HG03520 (cell line): ENCODE data around the gene MEG3.

Source experiments
- ATAC-seq: cut with Tn5 transposase; IDR thresholded peaks from one replicate; pipeline ENCODE4 v1.9.1; 2021; ENCODE audit warnings: mild to moderate bottlenecking, moderate library complexity; ENCODE audit not compliant: unreplicated experiment

Gene MEG3

DNA sequence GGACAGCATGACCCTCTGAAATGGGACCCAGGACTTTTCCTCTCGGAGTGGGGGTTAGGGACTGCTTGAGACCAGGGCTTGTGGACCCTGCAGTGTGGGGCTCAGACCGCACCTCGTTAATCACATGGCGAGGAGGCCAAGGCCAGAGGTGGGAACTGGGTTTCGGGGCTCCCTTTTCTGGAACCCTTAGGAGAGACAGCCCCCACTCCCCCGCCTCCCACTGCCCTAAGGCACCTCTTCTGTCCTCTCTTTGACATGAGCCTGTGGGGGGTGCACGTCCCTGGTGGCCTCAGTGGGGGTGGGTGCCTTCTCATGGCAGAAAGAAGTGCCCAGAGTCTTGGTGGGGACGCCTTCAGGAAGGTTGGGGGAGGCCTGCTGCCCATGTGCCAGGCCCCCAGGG lies 53.3 kb downstream of the MEG3 start:
- no peak for ATAC-seq

DNA sequence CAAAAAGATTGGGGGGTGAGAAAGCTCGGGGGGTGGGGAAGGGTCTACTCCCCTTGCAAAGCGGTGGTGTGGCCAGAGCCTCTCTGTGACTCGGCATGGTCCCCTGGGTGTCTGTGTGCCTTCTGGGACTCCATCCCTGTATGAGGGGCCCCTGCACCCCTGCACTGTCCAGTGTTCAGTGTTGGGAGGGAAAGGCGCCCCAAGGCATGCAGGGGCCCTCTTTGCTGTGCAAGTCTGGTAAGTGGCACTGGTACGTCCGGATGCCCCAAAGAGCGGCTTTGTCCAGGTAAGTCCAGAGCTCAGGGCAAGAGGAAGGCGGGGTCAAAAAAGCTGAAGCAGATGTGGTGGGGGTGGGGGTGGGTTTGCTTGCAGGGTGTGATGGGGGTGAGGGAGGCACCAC lies 53.9 kb downstream of the MEG3 start:
- ATAC-seq: no peak

DNA sequence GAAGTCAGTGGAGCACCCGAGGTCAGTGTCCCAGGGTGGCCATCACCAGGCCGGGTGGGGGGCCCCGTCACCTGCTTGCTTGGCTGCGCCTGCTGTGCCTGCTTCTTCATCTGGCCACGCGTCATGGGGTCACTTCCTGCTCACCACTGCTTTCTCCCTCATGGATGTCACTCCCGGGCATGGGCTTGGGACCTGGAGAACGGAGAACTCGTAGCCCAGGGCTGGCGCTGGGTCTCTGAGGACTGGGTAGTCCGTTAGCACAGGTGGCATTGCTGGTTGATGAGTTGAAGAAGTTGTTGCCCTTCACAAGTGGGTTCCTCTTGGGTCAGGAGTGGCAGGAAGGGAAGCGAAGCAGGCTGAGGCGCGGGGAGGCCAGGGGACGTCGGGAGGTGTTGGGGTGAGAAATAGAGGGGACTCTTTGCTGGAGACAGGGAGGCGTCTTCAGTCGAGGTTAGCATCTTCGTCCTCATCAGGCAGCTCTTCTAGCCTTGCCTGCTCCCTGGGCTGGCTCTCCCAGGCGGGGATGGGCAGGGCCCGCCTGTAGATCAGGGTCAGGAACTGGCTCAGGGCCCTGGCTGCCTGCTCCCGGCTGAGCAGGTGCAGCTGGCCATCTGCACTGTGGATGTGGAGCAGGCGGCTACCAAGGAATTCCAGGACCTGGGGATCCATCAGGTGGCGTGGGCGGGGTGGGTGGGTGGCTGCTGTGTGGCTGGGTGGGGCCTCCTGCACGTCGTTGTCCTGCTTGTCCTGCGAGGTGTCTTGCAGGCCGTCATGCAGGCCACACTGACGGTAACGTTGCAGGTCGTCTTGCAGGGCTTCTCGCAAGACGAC lies 54.6 kb downstream of the MEG3 start:
- no peak for ATAC-seq

DNA sequence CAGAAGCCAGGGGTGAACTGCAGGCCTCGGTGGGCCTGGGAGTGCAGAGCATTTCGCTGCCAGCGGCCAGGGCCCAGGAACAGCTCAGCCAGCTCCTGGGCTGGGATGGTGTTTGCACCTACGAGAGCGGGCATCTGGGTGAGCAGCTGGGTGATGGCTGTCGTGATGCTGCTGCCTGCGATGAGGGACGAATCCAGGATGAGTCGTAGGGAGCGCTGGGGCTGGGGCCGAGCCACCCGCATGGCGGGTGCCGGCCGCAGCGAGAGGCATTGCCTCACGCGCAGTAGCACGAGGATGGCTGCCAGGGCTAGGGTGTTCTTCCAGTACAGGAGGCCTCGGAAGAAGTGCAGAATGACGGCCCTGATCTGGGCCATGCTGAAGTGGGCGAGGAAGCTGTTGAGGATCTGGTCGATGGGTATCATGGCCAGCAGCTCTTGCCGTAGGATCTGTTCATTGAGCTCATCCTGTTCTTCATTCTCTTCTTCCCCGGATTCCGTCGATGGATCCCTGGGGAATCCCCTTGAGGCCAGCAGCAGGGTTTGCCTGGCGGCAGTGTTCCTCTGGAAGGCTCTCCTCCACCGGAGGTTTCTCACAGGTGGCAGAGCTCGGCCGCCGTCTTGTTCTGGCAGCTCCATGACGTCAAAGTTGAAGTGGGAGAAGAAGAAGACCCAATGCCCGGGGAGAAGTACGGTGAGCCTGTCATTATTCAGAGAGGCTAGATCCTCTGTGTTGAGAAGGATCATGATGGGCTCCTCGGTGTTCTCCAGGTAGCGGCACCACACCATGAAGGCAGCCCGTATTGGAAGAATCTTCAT lies 55.5 kb downstream of the MEG3 start:
- no peak for ATAC-seq

DNA sequence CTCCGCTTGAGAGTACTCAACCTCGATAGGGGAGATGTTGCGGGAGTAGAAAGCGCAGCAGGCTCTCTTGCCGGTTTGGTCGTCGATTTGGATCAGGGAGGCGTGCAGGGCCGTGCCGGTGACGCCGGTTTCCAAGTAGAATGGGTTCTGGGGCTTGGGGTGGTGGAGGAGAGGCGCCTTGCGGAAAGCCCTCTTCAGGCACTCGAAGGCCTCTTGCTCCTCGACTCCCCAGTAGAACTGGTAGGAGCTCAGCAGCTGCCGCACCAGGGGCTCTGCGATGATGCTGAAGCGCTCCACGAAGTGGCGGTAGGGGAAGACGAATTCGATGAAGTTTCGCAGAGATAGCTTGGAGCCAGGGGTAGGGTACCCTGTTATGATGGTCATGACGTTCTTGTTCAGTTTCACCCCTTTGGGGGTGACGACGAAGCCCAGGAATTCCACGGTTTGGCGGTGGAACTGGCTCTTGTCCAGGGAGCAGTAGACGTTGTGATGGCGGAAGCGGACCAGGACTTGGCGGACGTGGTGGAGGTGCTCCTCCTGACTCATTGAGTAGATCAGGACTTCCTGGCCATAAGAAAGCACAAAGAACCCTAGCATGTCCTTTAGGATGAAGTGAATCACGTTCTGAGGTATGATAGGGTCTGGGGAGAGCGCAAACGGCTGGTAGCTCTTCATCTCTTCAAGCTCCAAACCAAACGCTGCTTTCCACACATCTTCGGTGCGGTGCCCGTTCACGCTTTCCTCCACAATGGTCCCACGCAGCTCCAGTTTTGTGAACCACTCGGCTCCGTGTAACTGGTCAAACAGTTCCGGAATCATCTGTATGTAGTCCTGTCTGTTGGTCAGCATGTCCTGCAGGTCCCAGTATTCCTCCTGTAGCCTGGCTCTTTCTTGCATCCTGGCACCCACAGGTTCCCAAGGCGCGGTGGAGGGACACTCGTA lies 56.4 kb downstream of the MEG3 start:
- no peak for ATAC-seq

DNA sequence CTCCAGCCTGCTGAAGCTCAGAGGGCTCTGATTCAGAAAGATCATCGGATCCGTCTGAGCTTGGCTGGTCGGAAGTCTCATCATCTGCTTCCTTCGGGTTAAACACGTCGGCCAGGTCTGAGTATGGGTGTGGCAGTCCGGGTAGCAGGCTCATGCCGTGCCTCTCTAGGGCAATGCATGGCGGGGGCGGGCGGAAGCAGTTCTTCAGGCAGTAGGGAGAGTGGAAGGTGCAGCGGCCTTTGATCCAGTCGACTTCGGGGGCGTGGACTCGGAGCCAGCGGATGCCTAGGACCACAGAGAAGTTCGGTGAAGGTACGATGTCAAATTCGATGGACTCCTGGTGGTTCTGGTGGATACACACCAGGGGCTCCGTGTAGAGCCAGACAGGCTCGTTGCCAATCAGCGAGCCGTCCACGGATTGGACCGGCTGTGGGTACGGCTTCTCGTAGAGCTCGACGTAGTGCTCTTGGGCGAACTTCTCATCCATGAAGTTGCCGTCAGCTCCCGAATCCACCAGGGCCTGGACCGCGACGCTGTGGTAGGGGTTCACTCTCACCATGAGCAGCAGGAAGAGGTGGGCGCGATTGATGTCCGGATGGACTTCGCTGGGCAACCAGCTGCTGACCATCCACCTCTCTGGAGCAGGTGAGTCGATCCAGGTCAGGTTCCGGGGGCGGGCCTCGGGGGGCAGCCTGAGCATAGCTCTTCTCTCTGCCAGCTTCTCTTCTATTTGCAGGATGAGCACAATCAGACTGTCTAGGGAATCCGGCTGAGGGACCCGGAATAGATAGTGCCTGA lies 57.3 kb downstream of the MEG3 start:
- ATAC-seq: no peak

DNA sequence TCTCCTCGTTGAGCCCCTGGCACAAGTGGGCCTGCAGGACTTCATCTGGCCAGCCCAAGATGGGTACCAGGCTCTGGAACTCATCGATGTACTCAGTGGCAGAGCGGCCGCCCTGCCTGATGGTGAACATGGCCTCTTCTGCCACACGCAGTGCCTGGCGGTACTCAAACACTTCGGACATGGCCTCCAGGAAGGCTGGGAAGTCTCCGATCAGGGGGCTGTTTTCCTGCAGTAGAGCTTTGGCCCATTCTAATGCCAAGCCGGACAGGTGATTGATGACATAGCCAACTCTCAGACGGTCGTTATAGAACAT lies 57.8 kb downstream of the MEG3 start:
- no peak for ATAC-seq

DNA sequence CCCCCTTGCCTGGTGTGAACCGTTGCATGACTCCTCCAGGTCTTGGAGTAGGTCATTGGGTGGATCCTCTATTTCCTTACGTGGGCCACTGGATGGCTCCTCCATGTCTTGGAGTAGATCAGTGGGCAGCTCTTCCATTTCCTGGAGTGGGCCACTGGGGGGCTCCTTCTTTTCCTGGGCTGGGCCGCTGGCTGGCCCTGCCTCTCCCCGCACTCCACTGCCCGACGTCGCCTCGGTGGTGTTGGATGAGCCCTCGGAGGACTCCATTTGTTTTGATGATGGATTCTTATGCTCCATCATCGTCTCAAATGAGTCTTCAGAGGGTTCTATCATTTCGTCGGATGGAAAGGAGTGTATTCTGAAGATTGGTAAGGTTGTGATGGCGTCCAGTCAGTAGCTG lies 58.5 kb downstream of the MEG3 start:
- no peak for ATAC-seq

DNA sequence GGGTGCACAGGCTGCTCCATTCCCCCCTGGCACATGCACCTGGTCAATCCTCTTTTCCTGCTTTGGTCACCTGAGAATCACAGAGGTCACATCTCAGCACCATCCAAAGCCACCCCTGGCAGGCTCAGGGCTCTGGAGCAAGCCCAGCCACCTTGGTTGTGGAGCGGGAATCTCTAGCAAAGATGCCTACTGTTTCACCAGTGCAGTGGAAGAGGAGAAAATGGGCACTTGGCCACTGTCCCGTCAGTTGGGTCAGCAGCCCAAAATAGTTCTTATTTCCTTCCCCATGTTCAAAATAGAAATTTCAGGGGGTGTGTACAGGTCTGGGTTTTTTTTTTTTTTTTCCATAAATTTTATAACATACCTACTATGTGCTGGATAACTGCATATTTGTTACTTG lies 59.3 kb downstream of the MEG3 start:
- no peak for ATAC-seq

DNA sequence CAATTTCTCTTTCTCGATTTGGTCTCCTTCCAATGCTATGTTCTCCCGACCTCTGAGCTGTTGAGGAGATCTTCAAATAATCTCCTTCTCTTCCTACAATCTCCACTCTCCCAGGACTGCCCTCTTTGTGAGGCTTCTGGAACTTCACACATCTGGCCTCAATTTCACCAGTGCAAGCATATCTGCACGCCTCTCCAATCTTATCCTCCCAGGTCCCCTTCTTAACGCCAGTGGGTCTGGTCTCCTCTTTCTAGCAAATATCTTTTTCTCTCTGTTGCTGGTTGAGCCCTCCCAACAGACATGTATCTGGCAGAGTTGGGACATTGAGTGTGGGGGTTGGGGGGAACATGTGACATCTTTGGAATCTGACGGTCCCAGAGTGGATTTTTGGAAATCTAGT lies 59.7 kb downstream of the MEG3 start:
- no peak for ATAC-seq

DNA sequence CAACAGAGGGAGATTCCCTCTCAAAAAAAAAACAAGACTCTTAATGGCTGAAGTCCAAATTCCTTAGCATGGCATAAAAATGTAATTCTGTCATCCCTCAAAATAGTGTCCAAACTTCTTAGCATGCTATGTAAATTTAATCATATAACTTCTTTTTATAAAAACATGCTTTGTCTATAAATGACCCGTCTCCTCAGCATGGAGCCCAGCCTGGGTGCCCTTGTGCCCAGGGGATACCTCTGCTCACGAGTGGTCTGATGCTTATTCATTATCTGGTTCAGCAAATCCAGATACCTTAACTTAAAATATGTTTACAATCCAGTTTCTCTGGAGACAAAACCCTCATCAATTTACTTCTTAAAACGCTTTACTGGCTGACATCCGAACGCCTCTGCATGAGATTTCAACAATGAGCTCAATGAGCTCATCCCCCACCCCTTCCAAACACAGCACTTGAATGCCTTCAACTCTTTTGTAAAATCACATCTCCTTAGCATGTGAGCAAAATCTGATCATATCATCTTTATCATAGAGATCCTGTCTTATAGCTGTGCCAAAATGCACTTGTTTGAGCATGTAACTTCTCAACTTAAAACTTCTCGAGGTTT lies 61.9 kb downstream of the MEG3 start:
- no peak for ATAC-seq

DNA sequence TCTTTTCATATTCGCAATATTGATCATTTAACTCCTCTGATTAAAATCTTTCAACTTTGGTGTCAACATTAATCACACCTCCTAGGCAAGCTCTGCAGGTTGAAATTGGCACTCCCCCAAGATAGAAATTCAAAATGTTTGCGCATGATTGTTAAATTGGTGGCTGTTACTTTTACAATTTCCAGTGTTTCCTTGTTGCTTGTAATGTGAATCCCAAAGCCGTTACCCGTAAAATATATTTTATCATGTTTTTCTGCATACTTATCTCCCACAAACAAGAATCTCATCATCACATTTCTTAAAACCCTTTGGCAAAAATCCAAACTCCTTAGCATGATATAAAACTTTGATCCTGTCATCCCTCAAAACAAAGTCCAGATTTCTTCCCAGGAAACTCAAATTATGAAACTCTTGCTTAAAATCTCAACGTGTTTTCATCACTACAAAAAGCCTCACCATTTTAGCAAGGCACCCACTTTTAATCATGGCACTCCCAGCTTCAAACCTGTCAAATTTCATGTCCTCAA lies 62.9 kb downstream of the MEG3 start:
- ATAC-seq: no peak

DNA sequence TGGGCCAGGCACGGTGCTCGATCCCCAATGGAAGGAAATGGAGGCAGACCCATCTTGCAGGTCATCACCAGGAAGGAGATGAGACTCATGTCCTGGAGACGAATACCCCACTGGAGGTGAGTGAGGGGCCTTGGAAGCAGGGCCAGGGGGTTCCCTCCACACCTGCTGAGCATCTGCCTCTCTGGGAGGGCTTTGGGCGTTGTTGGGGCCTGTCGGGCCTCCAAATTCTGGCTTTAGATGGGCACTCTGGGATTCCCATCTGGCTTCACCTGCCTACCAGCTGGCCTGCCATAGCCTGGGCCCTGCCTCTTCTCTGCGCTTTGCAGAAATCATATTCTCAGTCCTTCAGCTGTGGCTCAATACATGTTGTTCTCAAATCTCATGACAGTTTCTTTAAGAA lies 63.7 kb downstream of the MEG3 start:
- no peak for ATAC-seq

DNA sequence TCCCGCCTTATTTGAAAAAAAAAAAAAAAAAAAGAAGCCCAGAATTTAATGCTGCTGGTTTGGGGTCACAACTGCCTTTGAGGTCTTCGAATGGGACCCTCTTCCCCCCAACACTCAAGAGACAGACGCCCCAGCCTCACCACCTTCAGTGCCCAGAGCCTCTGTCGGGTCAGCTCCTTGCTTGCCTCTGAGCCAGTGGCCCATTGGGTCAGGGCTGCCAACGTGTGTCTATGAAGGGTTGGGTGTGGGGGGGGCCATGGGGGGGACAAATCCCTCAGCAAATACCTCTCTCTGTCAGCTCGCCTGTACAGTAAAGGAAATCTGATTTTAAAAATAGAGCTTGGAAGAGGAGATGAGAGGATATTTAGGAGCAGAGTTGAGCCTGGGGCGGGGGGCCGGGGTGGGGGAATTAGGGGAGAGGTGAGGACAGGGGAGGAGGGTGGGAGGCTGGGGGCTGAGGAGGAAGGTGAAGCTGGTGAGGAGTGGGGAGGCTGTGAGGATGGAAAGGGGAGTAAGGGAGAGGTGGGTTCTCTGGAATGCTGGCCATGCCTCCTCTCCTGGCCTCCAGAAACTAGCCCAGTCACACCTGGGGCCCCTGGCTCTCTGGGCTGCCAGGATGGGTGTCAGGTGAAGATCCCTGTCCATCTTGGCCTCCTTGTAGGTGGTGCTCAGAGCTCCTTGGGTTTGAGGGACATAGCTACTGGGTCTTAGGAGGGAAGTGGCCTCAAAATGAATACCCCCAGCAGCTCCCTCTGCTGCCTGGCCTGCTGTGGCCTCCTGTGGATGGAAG lies 64.3 kb downstream of the MEG3 start:
- no peak for ATAC-seq

DNA sequence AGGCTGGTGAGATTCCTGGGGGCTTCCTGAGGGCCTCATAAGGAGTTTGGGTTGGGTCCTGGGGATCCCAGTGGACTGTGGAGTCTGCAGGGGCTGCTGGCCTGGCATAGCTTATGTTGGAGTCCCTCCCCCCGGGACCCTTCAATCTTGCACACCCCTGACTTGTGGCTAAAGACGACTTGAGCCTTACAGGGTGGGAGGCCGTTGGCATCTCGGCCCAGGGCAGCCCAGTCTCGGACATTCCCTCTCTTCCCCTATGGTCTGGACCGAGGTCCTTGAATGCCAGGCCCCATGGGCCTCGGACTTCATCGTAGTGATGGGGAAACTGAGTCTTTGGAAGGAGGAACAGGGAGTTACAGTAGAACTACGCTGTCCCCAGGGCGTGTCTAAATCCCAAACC lies 65.1 kb downstream of the MEG3 start:
- ATAC-seq: no peak

DNA sequence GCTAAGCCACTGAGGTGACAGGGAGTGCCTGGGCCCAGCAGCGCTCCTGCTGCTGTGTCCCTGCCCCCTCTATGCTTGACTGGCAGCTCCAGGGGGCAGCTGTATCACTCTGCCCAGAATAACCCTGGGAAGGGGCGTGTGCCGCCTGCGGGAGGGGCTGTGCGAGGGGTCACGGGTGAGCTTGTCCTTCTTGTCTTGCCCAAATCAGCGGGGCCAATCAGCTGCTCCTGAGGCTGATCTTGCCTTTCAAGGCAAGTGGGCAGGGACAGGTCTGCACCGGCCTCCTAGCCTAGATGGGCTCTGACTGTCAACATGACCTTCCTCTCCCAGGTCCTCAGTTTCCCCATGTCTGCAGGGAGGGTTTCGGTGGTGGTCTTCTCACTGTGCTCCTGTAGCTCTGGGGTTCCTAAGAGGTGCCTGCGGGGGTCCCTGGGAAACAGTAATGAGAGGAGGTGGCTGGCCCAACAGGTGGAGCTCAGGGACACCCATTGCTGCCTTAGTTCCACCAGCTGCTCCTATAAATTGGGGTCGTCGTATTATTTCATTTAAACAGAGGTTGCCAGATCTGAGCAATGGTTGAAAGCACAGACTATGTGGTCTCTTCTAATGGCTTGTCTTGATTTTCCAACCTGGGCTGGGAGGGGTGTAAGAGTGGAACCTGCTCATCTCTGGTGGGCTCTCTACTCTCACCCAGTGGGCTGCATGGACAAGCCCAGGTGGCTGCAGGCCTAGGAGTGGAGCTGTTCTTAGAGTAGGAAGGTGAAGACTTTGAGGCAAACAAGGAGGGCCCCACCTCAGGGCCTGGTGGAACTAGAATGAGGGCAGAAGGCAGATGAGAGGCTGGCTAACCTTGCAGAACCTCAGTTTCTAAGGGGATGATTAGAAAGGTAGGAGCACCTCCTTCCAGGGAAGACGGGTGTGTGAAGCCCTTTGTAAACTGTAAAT lies 65.9 kb downstream of the MEG3 start:
- no peak for ATAC-seq

DNA sequence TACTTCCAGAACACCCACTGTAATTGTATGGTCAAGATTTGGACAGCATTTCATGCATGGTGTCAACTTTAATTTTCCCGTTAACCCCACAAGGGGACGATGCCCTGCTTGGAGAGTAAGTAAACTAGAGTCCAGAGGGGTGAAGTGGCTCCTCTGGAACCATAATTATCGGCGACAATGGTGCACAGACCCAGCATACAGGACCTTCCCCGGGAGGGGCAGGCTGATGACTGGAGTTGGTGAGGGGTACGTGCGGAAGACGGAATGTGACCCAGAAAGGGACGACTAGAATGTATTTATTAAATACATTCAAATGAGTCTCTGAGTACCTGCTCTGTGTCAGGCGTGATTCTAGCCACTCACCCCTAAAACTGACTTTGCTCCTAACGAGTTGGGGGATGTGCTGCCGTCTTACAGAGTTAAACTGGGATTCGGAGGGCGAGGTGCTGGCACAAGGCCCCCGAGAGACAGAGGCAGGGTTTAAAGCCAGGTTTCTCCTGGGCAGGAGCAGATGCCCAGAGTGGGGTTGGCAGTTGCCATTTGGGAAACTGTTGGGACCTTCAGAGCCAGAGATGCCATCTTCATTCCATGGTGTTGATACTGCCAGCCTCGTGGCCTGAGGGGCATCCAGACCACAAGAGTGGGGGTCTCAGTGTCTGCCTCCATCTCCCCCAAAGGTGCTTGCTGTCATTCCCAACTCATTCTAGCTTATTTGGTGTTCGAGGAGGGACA lies 66.7 kb downstream of the MEG3 start:
- no peak for ATAC-seq
